Hippocampal formation (tissue), 2 donors: ENCODE measurements around the gene EDA.

Experiments
- DNase-seq, 2 donors: peaks; one replicate each; lab custom pipeline; 2025; lab: John Stamatoyannopoulos, UW

The EDA gene

DNA sequence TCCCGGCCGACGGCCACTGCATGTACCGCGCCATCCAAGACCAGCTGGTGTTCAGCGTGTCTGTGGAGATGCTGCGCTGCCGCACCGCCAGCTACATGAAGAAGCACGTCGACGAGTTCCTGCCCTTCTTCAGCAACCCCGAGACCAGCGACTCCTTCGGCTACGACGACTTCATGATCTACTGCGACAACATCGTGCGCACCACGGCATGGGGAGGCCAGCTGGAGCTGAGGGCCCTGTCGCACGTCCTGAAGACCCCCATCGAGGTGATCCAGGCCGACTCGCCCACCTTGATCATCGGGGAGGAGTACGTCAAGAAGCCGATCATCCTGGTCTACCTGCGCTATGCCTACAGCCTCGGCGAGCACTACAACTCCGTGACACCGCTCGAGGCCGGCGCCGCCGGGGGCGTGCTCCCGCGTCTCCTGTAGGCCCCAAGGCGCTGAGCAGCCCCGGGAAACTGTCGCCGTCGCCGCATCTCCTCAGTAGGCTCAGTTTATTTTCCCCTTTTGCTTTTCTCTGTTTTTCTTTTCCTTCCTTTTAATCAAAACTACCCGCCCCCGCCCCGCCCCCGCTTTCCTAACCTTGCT is 447.1 kb downstream of the EDA start:
- DNase-seq: no peak

DNA sequence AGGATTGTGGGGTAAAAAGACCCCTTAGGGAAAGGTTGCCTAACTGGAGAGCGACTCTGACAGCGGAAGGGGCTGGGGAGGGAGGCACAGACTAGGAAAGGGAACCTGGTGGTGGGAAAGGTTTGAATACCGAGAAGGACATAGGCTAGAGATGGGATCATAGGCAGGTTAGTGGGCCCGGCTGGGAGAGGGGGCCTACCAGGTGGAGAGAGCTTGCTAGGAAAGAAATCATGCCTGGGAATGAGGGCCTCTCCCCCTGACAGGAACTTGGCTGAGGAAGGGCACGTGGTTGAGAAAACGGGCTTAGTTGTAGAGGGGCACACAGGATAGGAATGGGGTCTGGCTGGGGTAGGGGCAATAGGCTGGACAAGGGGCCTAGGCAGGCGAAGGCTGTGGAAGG is 450.7 kb downstream of the EDA start:
- DNase-seq: no peak

DNA sequence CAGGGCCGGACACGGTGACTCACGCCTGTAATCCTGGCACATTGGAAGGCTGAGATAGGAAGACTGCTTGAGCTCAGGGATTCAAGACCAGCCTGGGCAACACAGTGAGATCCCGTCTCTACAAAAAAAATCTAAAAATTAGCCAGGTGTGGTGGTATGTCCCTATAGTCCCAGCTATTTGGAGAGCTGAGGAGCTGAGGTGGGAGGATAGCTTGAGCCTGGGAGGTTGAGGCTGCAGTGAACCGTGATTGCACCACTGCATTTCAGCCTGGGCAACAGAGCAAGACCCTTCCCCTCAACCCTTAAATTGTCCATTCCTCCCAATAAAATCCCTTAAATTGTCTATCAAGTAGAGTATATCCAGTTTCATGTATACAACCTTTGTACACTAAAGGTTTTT is 463.4 kb downstream of the EDA start:
- DNase-seq: no peak

DNA sequence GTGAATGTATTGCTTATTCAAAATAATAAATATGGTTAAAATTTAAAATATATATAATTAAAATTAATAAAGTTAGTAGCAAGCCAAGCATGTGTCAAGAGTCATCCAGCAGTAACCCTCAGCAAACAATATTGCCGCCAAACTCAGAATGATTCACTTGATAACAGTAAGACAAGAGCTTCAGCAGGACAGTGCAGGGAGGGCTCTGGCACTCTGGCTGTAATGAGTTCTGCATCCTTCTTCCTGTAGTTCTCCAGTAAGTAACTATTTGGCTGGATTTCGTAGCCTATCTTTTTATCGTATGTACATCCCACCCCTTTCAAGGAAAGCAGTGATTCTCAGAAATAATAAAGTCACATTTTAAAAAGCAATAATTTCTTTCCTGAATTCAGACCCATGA is 464.0 kb downstream of the EDA start:
- DNase-seq: no peak

DNA sequence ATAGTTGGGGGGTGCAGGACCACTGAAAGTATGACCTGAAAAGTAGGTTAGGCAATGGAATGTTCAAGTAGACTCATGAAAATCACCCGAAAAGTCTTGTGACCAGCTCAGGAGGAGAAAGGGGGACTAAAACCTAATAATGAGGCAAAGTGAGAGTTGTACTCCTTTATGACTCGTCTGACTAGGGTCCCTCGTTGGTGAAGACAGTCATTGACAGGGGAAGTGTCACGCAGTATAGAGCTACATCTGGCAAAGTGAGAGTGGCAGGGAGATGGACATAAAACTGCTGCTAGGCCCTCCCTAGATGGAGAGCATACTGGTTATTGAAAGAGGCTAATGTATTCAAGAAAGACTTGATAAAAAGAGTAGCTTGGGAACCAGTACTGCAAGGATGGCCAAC is 466.8 kb downstream of the EDA start:
- DNase-seq: no peak

DNA sequence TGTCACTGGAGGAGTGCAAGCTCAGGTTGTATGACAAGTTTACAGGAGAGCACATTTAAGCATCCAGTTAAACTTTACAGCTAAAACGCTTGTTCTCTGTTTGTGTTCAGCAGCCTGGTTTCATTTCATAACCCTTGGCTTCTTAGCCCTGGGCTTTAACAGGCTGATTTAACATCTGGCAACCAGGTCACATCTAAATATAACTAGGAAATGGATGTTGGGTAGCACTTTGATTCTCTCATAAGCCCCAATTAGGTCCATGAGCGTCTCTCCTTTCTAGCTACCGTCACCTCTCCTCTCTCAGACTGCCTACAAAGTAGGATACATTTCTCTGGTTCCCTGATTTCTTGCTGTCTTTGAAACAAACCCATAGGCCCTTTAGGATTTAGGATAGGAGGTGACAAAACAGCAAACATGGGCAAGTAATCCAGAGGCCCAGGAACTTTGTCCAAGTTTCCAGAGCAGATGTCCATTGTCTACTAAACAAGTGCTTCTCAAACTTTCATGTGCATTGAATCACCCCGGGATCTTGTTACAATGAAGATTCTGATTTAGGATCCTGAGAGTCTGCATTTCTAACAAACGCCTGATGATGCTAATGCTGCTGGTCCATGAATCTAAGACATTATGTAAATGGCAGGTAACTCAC is 468.8 kb downstream of the EDA start:
- DNase-seq: no peak

DNA sequence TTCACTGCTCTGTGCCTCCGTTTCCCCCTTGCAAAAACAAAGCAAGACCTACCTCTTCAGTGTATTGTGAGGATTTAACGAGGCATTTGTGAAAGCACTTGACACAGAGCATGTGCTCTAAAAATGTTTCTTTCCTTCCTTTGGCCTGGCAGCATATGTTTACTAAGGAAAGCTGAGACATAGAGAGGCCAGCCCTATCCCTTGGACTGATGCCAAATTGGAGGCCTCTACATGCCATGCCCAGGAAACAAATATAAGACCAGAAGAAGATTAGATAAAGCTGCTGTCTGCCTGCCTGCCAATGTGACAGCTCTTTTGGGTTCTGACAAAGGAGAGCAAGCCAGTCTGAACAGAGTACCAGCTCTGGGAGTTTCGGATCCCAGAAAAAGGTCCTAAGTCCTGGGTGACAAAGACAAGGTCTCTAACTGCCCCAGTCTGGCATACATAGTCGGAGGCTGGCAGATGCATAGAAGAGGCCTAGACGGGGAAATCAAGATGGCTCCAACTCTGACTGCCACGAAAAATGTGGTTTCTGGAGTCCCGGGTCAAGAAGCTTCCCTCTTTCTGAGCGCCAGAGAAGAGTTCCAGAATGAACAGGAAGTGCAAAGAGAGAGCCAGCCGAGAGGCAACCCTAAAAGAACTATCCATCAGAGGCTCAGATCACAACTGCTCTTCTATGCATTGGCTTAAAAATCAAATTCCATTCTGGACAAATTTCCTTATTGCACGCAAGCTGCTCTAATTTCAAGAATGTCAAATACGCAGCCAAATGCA is 472.1 kb downstream of the EDA start:
- no peak for DNase-seq

DNA sequence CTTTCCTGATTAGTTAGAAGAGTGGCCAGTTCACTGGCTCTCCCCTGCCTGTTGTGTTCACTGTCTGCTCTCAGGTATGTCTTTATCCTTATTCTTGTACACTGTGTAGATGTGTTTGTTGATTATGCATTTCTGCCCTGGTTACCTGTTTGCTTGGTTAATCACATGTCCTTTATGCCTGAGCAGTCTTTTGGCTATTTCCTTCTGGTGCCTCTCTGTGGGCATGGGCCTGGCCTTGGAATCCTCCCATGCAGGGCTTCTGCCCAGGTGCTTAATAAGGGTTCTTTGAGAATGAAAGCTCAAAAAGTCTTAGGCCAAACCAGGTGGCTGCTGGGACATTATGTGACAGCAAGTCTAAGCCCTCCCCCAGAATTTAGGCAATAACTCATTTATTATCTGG is 472.8 kb downstream of the EDA start:
- DNase-seq: no peak
